ENCODE data around the gene DLGAP4. TPM values are rescaled to one million over a fixed set of nuclear protein-coding genes. Genes with fewer than 3 reads are reported as not detected.
"Not testable (repeated sequence)": the region's sequence is repeated elsewhere in the genome, so short reads cannot be mapped to it uniquely, and the experiment has no call there.

The DLGAP4 gene
- polyA plus RNA-seq, 1 donor (not counting 4 experiments of a cell fraction or from before 2014, with no cell fraction given) = 9.6 TPM

DNA sequence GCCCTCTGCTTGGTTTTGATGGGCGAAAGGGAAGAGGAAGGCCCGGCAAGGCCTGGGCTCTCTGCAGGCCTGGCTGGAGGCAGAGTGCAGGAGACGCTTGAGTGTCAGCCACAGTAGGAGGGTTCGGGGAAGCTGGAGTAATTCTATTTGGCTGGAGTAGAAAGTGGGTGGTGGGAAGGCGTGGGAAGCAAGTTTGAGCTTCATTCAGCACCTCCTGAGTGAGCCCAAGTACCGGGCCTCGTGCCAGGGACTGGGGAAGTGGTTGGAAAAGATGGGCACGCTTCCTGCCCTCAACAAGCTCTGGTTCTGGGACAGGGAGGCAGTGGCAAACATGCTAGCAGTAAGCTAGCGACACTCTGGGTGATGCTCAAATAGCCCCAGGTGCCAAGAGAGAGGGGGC is 72.5 kb downstream of the DLGAP4 start:
- Histone ChIP-seq H3K36me3 (ENCODE audit: control insufficient read depth in 2 of 2, extremely low read depth in 1 of 2, insufficient read depth in 2 of 2, low read length in 2 of 2) (no peaks in the 10 kb centered on the region), H3K4me2 (ENCODE audit: control insufficient read depth, extremely low read depth, insufficient read depth, low read depth, low read length) (no peak overlapping the region), H3K27ac (ENCODE audit: control insufficient read depth, insufficient read depth, low read length) (no peak overlapping the region), H2AFZ (ENCODE audit: control insufficient read depth, low read length) (no peak overlapping the region), H3K4me3 (ENCODE audit: control insufficient read depth in 2 of 3, extremely low read depth in 1 of 3, insufficient read depth in 2 of 3, low read depth in 1 of 3, low read length in 3 of 3) (no peak overlapping the region), H4K20me1 (ENCODE audit: control insufficient read depth, extremely low read depth, insufficient read depth, low read length) (no peaks in the 10 kb centered on the region), H3K9me1 (ENCODE audit: control insufficient read depth, extremely low read depth, insufficient read depth, low read length) (no peaks in the 10 kb centered on the region), H3K27me3 (ENCODE audit: control insufficient read depth, extremely low read depth, insufficient read depth, low read length) (peaks cover 9% of the 10 kb centered on the region), H3K79me2 (ENCODE audit: control insufficient read depth, insufficient read depth, low read length) (no peaks in the 10 kb centered on the region), H3K9me3 (ENCODE audit: control insufficient read depth, low read depth, low read length) (no peaks in the 10 kb centered on the region), H3K9ac (ENCODE audit: control insufficient read depth, extremely low read depth, insufficient read depth, low read length) (no peak overlapping the region), H3K4me1 (ENCODE audit: control insufficient read depth, extremely low read depth, insufficient read depth, low read length) (no peaks in the 10 kb centered on the region)
- DNase-seq (ENCODE audit: low read depth, low spot score) (no peak), FAIRE-seq (no peak)
- TF ChIP-seq EZH2 (IDR thresholded peaks at IDR 0.05; ENCODE audit: low read length) (no peak), CTCF (optimal IDR thresholded peaks at IDR 0.05 in 1 of 3, IDR thresholded peaks at IDR 0.05 in 1 of 3, conservative IDR thresholded peaks at IDR 0.05 in 1 of 3; ENCODE audit: extremely low read depth in 1 of 3, insufficient read depth in 2 of 3, low read length in 3 of 3) (no peak)
- dilution Hi-C loops (cut with MboI; ENCODE audit: extremely low pct_ligation_motif_present, low sequenced_read_pairs) = no loop called here

- H3K4me2 ChIP-seq (ENCODE audit: control insufficient read depth, extremely low read depth, insufficient read depth, low read depth, low read length); H3K4me3 ChIP-seq (ENCODE audit: control insufficient read depth in 2 of 3, extremely low read depth in 1 of 3, insufficient read depth in 2 of 3, low read depth in 1 of 3, low read length in 3 of 3); H3K9me3 ChIP-seq (ENCODE audit: control insufficient read depth, low read depth, low read length); H3K4me1 ChIP-seq (ENCODE audit: control insufficient read depth, extremely low read depth, insufficient read depth, low read length); H3K9me1 ChIP-seq (ENCODE audit: control insufficient read depth, extremely low read depth, insufficient read depth, low read length); H3K27ac ChIP-seq (ENCODE audit: control insufficient read depth, insufficient read depth, low read length); FAIRE-seq; H3K79me2 ChIP-seq (ENCODE audit: control insufficient read depth, insufficient read depth, low read length); dilution Hi-C loops (cut with MboI; ENCODE audit: extremely low pct_ligation_motif_present, low sequenced_read_pairs); H3K36me3 ChIP-seq (ENCODE audit: control insufficient read depth in 2 of 2, extremely low read depth in 1 of 2, insufficient read depth in 2 of 2, low read length in 2 of 2); H3K27me3 ChIP-seq (ENCODE audit: control insufficient read depth, extremely low read depth, insufficient read depth, low read length); H4K20me1 ChIP-seq (ENCODE audit: control insufficient read depth, extremely low read depth, insufficient read depth, low read length); H3K9ac ChIP-seq (ENCODE audit: control insufficient read depth, extremely low read depth, insufficient read depth, low read length); DNase-seq (ENCODE audit: low read depth, low spot score); H2AFZ ChIP-seq (ENCODE audit: control insufficient read depth, low read length): not testable (repeated sequence)
Measured at GRCh38 chr20:36379914-36380313, 73.8 kb downstream of the DLGAP4 start.

DNA sequence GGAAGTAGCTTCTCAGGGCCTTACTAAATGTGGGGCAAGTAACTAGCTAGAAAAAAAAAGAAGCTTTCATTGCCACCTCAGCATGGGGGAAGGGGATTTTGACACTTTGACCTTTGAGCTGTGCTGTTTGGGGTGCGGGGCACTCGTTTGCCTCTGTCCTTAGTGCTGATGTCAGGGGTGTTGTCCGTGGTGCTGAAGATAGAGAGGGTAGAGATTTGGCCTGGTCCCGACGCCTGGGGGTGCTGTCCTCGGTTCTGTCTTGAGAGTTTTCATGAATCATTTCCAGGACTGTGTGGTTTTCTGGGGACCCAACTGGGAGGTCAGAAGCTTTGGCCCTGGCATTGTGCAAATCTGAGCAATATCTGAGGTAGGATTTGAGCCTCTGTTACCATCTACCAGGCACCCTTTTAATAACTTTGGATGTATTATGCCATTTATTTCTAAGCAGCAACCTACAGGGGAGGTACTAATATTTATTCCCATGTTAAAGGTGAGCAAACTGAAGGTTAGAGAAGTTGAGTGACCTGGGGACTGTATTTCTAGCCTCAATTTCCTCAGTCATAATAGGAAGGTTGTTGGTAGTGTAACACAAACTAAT is 78.0 kb downstream of the DLGAP4 start:
- dilution Hi-C loops (cut with MboI; ENCODE audit: extremely low pct_ligation_motif_present, low sequenced_read_pairs) = no loop called here
- peak; percentile 58 for FAIRE-seq
- H3K9me3 ChIP-seq (ENCODE audit: control insufficient read depth, low read depth, low read length) = no peaks in the 10 kb centered on the region

More for the DNA sequence above, 78.0 kb downstream of the DLGAP4 start:
- Histone ChIP-seq H3K27ac (ENCODE audit: control insufficient read depth, insufficient read depth, low read length) (no peak overlapping the region), H3K27me3 (ENCODE audit: control insufficient read depth, extremely low read depth, insufficient read depth, low read length) (no peaks in the 10 kb centered on the region), H3K36me3 (ENCODE audit: control insufficient read depth in 2 of 2, extremely low read depth in 1 of 2, insufficient read depth in 2 of 2, low read length in 2 of 2) (no peaks in the 10 kb centered on the region), H3K9ac (ENCODE audit: control insufficient read depth, extremely low read depth, insufficient read depth, low read length) (no peak overlapping the region), H3K4me1 (ENCODE audit: control insufficient read depth, extremely low read depth, insufficient read depth, low read length) (no peaks in the 10 kb centered on the region), H2AFZ (ENCODE audit: control insufficient read depth, low read length) (no peak overlapping the region), H3K9me1 (ENCODE audit: control insufficient read depth, extremely low read depth, insufficient read depth, low read length) (no peaks in the 10 kb centered on the region), H3K4me3 (ENCODE audit: control insufficient read depth in 2 of 3, extremely low read depth in 1 of 3, insufficient read depth in 2 of 3, low read depth in 1 of 3, low read length in 3 of 3) (no peak overlapping the region), H3K4me2 (ENCODE audit: control insufficient read depth, extremely low read depth, insufficient read depth, low read depth, low read length) (no peak overlapping the region), H3K79me2 (ENCODE audit: control insufficient read depth, insufficient read depth, low read length) (no peaks in the 10 kb centered on the region), H4K20me1 (ENCODE audit: control insufficient read depth, extremely low read depth, insufficient read depth, low read length) (no peaks in the 10 kb centered on the region)
- TF ChIP-seq CTCF (optimal IDR thresholded peaks at IDR 0.05 in 1 of 3, IDR thresholded peaks at IDR 0.05 in 1 of 3, conservative IDR thresholded peaks at IDR 0.05 in 1 of 3; ENCODE audit: extremely low read depth in 1 of 3, insufficient read depth in 2 of 3, low read length in 3 of 3) = peak; percentile 20 to 44 (median 43)
- no peak for TF ChIP-seq EZH2 (IDR thresholded peaks at IDR 0.05; ENCODE audit: low read length)
- peak; percentile 13 for DNase-seq (ENCODE audit: low read depth, low spot score)
